ENCODE results near the gene PRXL2B. TPM values are rescaled to one million over a fixed set of nuclear protein-coding genes. Genes with fewer than 3 reads are reported as not detected.

PRXL2B gene
- total RNA-seq, 2 donors from 2014 or later: 6.4 to 6.8 TPM

DNA sequence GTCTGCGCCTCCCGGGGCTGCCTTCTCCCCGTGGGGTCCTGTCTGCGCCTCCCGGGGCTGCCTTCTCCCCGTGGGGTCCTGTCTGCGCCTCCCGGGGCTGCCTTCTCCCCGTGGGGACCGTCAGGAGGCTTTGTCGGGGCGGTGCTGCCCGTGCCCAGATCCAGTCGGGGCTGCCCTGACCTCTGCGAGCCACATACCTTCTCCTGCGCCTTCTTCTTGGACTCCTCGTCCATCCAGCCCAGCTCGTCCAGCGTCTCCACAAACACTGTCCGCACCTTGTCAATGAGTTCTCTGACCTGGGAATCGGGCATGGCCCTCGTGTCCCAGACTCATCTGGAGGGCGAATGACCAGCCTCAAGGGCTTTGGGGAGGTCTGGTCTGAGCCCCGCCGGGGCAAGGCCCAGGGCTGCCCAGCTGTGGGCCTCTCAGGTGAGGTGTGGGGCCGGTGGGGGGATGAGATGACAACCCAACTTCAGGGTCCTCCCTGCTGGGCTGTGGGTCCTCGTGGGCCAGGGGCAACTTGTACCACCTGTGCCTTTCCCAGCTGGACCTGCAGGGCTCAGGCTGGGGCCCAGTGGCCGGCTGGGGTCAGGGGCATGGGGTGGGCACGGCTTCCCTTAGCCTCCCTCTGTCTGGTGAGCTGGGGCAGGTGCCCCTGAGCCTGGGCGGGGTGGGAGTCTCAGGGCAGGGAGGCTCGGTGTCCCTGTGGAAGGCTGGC lies 9.4 kb downstream of the PRXL2B start:
- Histone ChIP-seq H3K27ac (no peak overlapping the region), H3K9me3 (peaks cover 0 to 20% of the 10 kb centered on the region in 2 donors), H3K36me3 (no peaks in the 10 kb centered on the region), H3K4me1 (peaks cover 0 to 16% of the 10 kb centered on the region in 2 donors), H3K27me3 (no peaks in the 10 kb centered on the region), H3K4me3 (no peak overlapping the region)
- TF ChIP-seq, protein P1, sequence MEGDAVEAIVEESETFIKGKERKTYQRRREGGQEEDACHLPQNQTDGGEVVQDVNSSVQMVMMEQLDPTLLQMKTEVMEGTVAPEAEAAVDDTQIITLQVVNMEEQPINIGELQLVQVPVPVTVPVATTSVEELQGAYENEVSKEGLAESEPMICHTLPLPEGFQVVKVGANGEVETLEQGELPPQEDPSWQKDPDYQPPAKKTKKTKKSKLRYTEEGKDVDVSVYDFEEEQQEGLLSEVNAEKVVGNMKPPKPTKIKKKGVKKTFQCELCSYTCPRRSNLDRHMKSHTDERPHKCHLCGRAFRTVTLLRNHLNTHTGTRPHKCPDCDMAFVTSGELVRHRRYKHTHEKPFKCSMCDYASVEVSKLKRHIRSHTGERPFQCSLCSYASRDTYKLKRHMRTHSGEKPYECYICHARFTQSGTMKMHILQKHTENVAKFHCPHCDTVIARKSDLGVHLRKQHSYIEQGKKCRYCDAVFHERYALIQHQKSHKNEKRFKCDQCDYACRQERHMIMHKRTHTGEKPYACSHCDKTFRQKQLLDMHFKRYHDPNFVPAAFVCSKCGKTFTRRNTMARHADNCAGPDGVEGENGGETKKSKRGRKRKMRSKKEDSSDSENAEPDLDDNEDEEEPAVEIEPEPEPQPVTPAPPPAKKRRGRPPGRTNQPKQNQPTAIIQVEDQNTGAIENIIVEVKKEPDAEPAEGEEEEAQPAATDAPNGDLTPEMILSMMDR (IDR thresholded peaks at IDR 0.05): no peak
- no peak for DNase-seq (ENCODE audit: low spot score)

DNA sequence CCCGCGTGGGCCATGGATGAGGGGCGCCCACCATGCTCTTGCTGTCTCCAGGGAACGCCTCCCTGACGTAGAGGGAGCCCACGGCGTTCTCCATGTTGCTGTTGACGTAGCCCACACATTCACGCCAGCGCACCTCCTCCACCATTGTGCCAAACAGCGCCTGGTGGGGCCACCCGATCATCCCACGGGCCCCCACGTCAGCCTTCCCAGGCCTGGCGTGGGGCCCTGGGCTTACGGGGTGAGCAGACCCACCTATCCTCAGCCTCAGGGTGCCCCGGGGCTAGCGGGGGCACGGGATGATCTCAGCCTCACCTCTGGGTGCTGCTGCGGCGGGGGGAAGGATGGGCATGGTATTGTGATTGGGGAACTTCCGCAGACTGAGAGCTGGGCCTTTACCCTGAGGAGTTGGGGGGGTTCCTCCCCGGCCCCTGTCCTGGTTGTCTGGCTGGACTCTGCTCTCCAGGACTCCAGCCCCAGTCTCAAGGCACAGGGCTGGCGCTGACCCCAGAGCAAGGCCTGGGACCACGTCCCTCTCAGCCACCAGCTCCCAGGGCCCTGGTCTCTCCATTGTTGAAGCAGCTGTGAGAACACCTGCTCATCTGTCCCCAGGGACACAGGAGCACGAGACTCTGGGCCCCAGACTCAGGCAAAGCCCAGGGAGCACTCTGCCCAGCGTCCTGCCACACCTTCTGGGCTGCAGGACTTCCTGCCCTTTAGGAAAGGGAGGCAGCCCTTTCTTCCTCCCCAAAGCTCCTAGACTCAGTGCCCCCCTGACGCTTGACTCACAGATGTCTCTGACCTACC lies 10.2 kb downstream of the PRXL2B start:
- TF ChIP-seq, protein P1 (IDR thresholded peaks at IDR 0.05): no peak
- DNase-seq (ENCODE audit: low spot score): no peak

DNA sequence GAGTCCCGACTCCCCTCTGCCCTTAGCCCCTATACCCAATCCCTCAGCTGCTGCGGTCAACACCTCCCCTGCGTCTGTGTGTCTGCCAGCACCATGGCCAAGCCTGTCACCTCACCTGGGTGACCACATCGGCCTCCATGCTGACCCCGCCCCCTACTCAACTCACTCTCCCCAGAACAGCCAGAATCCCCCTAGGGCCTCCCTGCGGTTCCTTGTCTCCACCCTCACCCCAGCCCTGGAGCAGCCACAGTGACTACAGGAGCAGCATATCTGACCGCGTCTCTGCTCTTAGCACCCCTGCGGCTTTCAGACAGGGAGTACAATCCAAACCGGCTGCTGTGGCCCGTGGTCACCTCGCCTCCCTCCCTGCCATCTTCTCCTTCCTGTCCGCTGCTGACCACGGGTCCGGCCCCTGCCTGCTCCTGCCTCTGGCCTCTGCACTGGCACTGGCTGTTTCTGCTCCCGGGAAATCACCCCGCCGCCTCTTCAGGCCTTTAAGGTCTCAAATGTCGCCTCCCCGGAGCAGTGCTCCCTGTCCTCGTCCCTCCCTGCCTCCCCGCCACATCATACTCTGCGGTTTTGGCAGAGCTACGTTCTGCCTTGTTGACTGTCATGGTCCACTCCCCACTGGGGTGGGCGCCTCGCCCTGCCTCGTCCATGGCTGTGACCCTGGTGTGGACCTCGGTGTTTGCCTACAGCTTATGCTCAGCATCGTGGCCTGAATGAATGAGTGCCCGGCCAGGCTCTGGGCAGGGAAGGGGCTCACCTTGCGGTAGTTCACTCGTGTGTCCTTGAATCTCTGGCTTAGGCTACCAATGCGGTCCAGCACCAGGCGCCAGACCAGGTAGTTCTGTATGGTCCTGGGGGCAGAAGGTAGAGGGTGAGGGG lies 11.1 kb downstream of the PRXL2B start:
- no peak overlapping the region for H3K27ac ChIP-seq
- TF ChIP-seq, protein P1 (IDR thresholded peaks at IDR 0.05): no peak
- peaks cover 0 to 22% of the 10 kb centered on the region in 2 donors for H3K9me3 ChIP-seq
- H3K27me3 ChIP-seq: no peaks in the 10 kb centered on the region
- H3K4me1 ChIP-seq: peaks cover 0 to 16% of the 10 kb centered on the region in 2 donors
- DNase-seq (ENCODE audit: low spot score): no peak
- H3K36me3 ChIP-seq: no peaks in the 10 kb centered on the region
- no peak overlapping the region for H3K4me3 ChIP-seq

More for the DNA sequence above, 10.2 kb downstream of the PRXL2B start:
- Histone ChIP-seq H3K9me3 (peaks cover 0 to 22% of the 10 kb centered on the region in 2 donors), H3K27ac (no peak overlapping the region), H3K4me1 (peaks cover 0 to 16% of the 10 kb centered on the region in 2 donors), H3K36me3 (no peaks in the 10 kb centered on the region), H3K4me3 (no peak overlapping the region), H3K27me3 (no peaks in the 10 kb centered on the region)

DNA sequence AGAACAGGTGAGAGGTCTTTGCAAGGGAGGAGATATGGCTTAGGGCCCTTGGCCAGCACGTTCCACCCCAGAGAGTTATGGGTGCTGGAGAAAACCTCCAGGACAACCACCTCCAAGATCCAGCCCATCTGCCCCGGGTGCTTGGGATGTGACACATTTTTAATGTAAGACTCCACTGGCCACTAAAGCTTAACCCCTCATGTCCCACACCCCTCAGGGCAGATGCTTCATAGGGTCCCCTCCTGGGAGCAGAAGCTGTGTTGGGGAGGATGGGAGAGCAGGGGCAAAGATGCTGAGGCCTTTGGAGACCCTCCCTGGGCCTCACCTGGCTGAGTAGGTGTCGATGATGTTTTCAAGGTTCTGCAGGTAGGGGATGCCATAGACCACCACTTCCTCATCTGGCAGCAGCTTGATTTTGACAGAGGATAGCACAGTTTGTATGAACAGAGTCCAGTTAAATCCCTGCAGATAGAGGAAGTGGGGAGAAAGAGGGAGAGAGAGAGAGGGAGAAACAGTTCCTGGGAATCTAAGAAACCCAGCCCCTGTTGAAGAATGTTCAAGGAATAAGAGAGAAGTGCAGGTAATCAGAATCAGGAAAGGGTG lies 11.9 kb downstream of the PRXL2B start:
- Histone ChIP-seq H3K36me3 (no peaks in the 10 kb centered on the region), H3K27me3 (no peaks in the 10 kb centered on the region), H3K9me3 (peaks cover 0 to 22% of the 10 kb centered on the region in 2 donors), H3K4me1 (peaks cover 0 to 11% of the 10 kb centered on the region in 2 donors), H3K27ac (no peak overlapping the region), H3K4me3 (no peak overlapping the region)
- no peak for DNase-seq (ENCODE audit: low spot score)
- TF ChIP-seq, protein P1 (IDR thresholded peaks at IDR 0.05): no peak

DNA sequence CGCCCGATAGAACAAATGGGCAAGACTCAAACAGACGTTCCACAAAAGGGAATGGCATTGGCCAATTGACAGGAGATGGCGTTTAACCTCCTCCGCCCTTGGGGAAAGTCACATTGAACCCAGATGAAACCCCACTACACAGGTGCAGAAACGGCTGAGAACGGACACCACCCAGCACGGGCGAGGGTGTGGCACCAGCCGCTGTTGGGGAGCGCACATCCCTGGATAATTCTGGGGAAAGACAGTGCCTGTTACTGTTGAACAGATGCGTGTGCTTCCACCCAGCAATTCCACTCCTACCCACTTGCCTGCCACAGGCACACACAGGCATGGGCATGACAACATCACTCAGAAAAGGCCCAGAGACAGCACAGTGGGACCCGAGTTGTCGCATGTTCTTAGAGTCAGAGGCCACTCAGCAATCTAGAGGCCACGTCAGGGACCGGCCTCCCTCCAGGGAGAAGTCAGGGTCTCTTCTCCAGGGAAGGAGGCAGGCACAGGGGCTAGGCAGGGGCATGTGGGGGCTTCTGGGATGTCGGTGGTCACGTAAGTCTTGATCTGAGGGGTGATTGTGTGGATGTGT lies 15.2 kb downstream of the PRXL2B start:
- H3K9me3 ChIP-seq: peaks cover 0 to 22% of the 10 kb centered on the region in 2 donors

More for the DNA sequence above, 15.2 kb downstream of the PRXL2B start:
- Histone ChIP-seq H3K4me3 (no peak overlapping the region), H3K36me3 (no peaks in the 10 kb centered on the region), H3K27me3 (no peaks in the 10 kb centered on the region), H3K27ac (no peak overlapping the region), H3K4me1 (no peaks in the 10 kb centered on the region)
- TF ChIP-seq, protein P1 (IDR thresholded peaks at IDR 0.05): no peak
- DNase-seq (ENCODE audit: low spot score): no peak
